Measurements from ENCODE around the gene YAP1. TPM values are rescaled to one million over a fixed set of nuclear protein-coding genes. Genes with fewer than 3 reads are reported as not detected.

YAP1 gene
- total and polyA plus RNA-seq, 2 donors (not counting 1 experiment from before 2014, with no cell fraction given), result 116 to 169 TPM

DNA sequence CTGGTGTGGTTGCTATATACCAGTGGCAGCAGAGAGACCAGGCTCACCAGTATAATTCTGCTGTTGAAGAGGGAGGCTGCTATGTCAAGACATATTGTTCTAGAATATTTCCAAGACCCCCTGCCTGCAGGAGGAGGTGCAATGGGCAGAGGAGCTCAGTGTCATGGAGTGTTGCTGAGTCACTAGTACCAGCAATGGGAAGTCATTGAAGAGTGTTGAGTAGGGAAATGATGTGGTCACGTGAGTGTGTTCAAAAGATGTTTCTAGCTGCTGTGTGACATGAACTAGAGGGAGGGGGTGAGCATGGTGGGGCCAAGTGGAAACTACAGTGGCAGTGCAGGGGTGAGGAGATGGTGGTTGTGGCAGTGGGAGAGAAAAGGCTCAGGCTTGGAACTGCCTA, 130.8 kb downstream of the YAP1 start:
- H3K27ac ChIP-seq (ENCODE audit: insufficient read depth, low read length), result no peak overlapping the region
- H3K4me3 ChIP-seq (replicated peaks in 1 of 4; ENCODE audit: control extremely low read depth in 1 of 4, insufficient read depth in 1 of 4, low read depth in 3 of 4, low read length in 4 of 4), result no peak overlapping the region
- no peaks in the 10 kb centered on the region for H4K20me1 ChIP-seq (ENCODE audit: control insufficient read depth, extremely low read depth, insufficient read depth, low read length)
- DNase-seq (ENCODE audit: low read depth in 2 of 2), result peak in 1 of 2 donors; percentile 57
- no peaks in the 10 kb centered on the region for H3K36me3 ChIP-seq (ENCODE audit: control insufficient read depth, insufficient read depth, low read length)
- no peak for TF ChIP-seq EZH2 (IDR thresholded peaks at IDR 0.05; ENCODE audit: low read length, missing control alignments)
- TF ChIP-seq CTCF (conservative IDR thresholded peaks at IDR 0.05 in 1 of 2, IDR thresholded peaks at IDR 0.05 in 1 of 2; ENCODE audit: low read depth in 1 of 2, low read length in 2 of 2), result no peak
- no peak overlapping the region for H2AFZ ChIP-seq (ENCODE audit: low read length)
- H3K4me1 ChIP-seq (ENCODE audit: control insufficient read depth, extremely low read depth, insufficient read depth, low read length), result peaks cover 3% of the 10 kb centered on the region
- no peak overlapping the region for H3K9ac ChIP-seq (ENCODE audit: insufficient read depth, low read length)
- H3K4me2 ChIP-seq (ENCODE audit: extremely low read depth, insufficient read depth, low read length), result no peak overlapping the region
- H3K9me3 ChIP-seq (ENCODE audit: control insufficient read depth, insufficient read depth, low read depth, low read length), result no peaks in the 10 kb centered on the region
- H3K27me3 ChIP-seq (ENCODE audit: control insufficient read depth, insufficient read depth, low read length), result no peaks in the 10 kb centered on the region
- H3K79me2 ChIP-seq (ENCODE audit: control insufficient read depth, insufficient read depth, low read length), result no peaks in the 10 kb centered on the region

GRCh38 chr11:102243399-102243884, 133.2 kb downstream of the YAP1 start:
- Histone ChIP-seq H3K27me3 (ENCODE audit: control insufficient read depth, insufficient read depth, low read length) (no peaks in the 10 kb centered on the region), H4K20me1 (ENCODE audit: control insufficient read depth, extremely low read depth, insufficient read depth, low read length) (no peaks in the 10 kb centered on the region), H3K9me3 (ENCODE audit: control insufficient read depth, insufficient read depth, low read depth, low read length) (no peaks in the 10 kb centered on the region), H3K4me3 (replicated peaks in 1 of 4; ENCODE audit: control extremely low read depth in 1 of 4, insufficient read depth in 1 of 4, low read depth in 3 of 4, low read length in 4 of 4) (no peak overlapping the region), H2AFZ (ENCODE audit: low read length) (no peak overlapping the region), H3K4me2 (ENCODE audit: extremely low read depth, insufficient read depth, low read length) (no peak overlapping the region), H3K36me3 (ENCODE audit: control insufficient read depth, insufficient read depth, low read length) (no peaks in the 10 kb centered on the region), H3K79me2 (ENCODE audit: control insufficient read depth, insufficient read depth, low read length) (no peaks in the 10 kb centered on the region), H3K4me1 (ENCODE audit: control insufficient read depth, extremely low read depth, insufficient read depth, low read length) (peaks cover 3% of the 10 kb centered on the region), H3K27ac (ENCODE audit: insufficient read depth, low read length) (no peak overlapping the region), H3K9ac (ENCODE audit: insufficient read depth, low read length) (no peak overlapping the region)
- no peak for TF ChIP-seq EZH2 (IDR thresholded peaks at IDR 0.05; ENCODE audit: low read length, missing control alignments)
- TF ChIP-seq CTCF (conservative IDR thresholded peaks at IDR 0.05 in 1 of 2, IDR thresholded peaks at IDR 0.05 in 1 of 2; ENCODE audit: low read depth in 1 of 2, low read length in 2 of 2), result no peak
- no peak for DNase-seq (ENCODE audit: low read depth in 2 of 2)

- no peaks in the 10 kb centered on the region for H4K20me1 ChIP-seq (ENCODE audit: control insufficient read depth, extremely low read depth, insufficient read depth, low read length)
- peaks cover 3% of the 10 kb centered on the region for H3K4me1 ChIP-seq (ENCODE audit: control insufficient read depth, extremely low read depth, insufficient read depth, low read length)
- H3K79me2 ChIP-seq (ENCODE audit: control insufficient read depth, insufficient read depth, low read length), result no peaks in the 10 kb centered on the region
- H3K27ac ChIP-seq (ENCODE audit: insufficient read depth, low read length), result peak overlapping the region; percentile 7
- peak; percentile 69 to 91 for DNase-seq (ENCODE audit: low read depth in 2 of 2)
- no peaks in the 10 kb centered on the region for H3K36me3 ChIP-seq (ENCODE audit: control insufficient read depth, insufficient read depth, low read length)
- no peak overlapping the region for H2AFZ ChIP-seq (ENCODE audit: low read length)
- H3K9ac ChIP-seq (ENCODE audit: insufficient read depth, low read length), result no peak overlapping the region
- no peak for TF ChIP-seq CTCF (conservative IDR thresholded peaks at IDR 0.05 in 1 of 2, IDR thresholded peaks at IDR 0.05 in 1 of 2; ENCODE audit: low read depth in 1 of 2, low read length in 2 of 2)
- no peak for TF ChIP-seq EZH2 (IDR thresholded peaks at IDR 0.05; ENCODE audit: low read length, missing control alignments)
- H3K27me3 ChIP-seq (ENCODE audit: control insufficient read depth, insufficient read depth, low read length), result no peaks in the 10 kb centered on the region
- peak overlapping the region; percentile 46 for H3K4me2 ChIP-seq (ENCODE audit: extremely low read depth, insufficient read depth, low read length)
- H3K9me3 ChIP-seq (ENCODE audit: control insufficient read depth, insufficient read depth, low read depth, low read length), result no peaks in the 10 kb centered on the region
- H3K4me3 ChIP-seq (replicated peaks in 1 of 4; ENCODE audit: control extremely low read depth in 1 of 4, insufficient read depth in 1 of 4, low read depth in 3 of 4, low read length in 4 of 4), result no peak overlapping the region
These were observed 134.6 kb downstream of the YAP1 start for GRCh38 chr11:102244681-102245409.
